Measurements from ENCODE around the gene E2F3.
"Not testable (repeated sequence)": the region's sequence is repeated elsewhere in the genome, so short reads cannot be mapped to it uniquely, and the experiment has no call there.

The E2F3 gene

DNA sequence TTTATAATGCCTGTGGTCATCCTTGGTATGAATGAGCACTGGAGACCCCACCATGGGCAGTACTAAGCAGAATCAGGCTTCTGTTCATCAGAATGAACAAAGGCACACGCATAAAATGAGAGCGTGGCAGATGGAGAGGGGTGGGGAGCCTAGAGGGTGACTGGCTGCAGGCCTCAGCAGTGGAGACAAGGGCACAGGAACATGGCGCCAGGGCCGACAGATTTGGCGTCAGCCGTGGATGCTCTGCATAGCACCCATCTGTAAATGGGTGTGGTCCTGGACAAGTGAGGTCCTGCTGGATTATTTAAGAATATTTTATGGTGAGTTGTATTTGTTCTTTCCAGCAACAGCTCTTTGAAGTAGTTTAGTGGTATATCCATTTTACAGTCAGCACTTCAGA, 33.1 kb downstream of the E2F3 start:
- DNase-seq: no peak

DNA sequence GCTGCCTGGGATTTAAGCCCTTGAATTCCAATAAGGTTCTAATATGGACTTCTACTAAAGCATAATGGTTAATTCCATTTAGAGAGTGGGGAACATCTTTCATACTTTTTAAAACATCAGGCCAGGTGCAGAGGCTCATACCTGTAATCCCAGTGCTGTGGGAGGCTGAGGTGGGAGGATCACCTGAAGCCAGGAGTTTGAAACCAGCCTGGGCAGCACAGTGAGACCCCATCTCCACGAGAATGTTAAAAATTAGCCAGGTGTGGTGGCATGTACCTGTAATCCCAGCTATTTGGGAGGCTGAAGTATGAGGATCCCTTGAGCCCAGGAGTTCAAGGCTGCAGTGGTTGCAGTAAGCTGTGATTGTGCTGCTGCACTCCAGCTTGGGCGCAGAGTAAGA, 35.0 kb downstream of the E2F3 start:
- DNase-seq: no peak

DNA sequence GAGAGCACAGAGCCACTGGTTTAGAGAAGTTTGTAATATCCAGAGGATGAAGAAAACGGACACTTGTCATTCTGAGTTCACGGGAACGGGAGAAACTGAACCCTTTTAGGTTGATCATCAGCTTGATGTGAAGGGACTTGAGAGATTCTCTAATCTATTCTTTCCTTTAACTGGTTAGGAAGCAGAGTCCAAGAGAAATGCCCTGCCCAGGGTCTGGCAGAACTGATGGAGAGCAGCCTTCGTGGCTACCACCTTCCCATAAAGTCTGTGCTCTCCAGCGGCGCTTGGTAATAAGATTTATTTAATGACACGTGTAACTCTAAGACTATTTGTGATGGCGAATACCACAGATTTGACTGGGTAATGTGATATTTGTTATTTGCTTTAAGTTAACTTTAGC, 36.0 kb downstream of the E2F3 start:
- no peak for DNase-seq

DNA sequence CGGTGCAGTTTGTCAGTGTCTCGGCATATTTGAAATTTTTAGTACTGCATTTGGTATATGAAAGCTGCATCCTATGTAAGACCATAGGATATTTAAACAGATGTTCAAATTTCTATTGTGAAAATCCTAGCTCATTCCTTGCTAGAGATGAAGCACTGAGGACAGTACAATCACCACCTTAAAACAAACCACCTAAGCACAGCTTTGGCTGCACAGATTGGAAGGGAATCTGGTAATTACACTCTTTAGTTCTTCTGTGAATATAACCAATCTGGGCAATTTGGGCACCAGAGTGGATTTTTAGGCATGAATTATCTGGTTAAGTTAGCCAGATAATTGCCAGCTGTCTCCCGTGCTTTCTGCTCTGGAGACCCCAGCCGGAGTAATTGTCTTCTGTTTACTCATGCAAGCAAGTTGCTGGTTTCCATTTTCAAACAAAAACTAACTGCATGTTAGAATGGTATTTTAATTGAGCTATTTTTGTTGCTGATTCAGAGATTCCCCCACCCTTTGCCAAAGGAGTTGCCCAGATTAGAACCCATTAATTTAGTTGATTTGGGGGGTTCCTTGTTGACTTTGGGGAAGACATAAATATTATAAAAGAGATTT, 36.9 kb downstream of the E2F3 start:
- DNase-seq: peak; percentile 70

DNA sequence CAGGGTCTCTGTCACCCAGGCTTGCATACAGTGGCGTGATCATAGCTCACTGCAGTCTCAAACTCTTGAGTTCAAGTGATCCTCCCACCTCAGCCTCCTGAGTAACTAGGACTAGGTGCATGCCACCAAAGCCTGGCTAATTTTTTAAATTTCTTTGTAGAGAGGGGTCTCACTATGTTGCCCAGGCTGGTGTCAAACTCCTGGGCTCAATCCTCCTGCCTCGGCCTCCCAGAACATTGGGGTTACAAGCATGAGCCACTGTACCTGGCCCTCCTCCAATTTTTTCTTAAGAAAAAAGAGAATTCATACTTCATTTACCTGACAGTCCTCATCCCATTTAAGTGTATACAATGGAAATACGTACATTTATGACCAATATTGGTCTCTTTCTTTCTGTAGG, 37.9 kb downstream of the E2F3 start:
- DNase-seq: no peak

DNA sequence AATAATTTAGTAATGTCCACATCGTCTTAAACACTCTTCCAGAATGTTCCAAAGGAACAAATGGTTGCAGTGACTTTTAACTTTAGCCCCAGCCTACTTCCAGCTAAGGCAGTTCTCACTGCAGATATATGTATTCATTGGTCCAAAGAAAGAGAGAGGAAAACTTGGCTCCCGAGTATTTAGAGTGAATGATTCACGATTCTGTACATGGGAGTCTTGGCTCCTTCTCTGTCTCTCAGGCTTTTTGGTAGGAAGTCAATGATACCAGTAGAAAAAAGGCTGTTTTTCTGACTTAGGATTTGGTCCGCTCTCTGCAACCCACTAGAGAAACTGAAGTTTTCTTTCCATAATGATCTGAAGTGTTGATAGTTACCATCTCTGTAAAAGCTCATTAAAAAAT, 38.6 kb downstream of the E2F3 start:
- no peak for DNase-seq

DNA sequence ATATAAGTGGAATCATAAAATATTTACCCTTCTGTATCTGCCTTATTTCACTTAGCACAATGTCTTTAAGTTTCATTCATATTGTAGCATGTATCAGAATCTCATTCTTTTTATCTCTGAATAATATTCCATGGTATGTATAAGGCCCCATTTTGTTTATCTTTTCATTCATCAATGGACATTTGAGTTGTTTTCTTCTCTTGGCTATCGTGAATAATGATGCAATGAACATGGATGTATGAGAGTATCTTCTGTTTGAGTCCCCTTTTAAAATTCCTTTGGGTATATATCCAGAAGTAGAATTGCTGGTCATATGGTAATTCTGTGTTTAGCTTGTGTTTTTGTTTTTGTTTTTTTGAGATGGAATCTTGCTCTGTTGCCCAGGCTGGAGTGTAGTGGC, 39.6 kb downstream of the E2F3 start:
- no peak for DNase-seq

DNA sequence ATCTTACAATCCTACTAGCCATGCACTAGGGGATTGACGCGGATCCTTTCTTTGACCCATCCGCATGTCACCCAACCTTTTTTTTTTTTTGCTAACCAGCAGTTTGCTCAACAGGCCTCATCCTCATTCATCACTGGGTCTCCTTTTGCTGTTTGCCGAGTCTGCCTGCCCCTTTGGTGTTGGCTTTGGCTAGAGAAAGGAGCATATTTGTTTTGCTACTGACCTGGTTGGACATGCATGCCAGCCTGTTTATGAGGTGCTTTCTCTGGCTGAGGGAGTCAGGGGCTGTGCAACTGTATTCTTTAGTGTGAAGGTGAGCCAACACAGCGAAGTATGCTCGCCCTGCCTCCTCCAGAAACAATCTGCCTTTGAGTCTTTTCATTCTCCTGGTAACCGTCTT, 40.2 kb downstream of the E2F3 start:
- no peak for DNase-seq

DNA sequence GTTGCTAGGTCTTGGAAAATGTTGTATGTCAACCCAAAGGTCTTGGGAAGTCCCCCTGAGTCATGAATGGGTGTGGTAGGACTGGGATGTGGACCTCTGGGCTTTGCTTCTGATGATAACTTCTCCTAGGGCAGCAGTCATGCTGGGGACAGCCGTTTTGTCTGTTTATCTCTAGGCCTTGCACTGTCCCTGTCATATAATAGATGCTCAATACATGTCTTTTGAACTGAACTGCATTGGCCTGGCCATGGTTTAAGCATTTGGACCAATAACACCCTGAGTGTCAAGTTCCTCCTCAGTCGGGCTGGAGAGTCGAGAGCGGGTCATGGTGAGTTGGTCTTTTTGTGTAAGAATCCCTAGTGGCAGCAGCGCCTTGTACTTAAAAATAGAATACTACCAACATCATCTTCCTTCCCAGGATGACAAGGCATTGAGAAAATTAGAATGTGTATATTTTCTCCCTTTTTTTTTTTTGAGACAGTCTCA, 43.1 kb downstream of the E2F3 start:
- no peak for DNase-seq

DNA sequence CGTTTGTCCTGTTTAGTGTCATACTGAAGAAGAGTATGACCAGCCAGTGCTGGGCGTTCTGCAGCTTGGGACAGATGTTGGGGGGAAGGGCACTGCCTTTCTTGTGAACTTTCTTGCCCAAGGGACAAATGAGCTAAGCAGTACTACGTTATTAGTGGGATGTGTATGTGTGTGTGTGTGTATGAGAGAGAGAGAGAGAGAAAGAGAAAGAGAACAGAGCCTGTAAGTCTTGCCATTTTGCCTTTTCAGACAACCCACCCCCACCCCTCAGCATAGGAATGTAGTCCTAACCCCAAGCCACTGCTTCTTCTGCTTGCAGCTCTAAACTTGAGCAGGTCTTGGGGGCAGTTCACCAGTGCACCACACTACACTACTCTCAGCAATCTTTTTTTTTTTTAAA, 45.5 kb downstream of the E2F3 start:
- DNase-seq: peak; percentile 13

DNA sequence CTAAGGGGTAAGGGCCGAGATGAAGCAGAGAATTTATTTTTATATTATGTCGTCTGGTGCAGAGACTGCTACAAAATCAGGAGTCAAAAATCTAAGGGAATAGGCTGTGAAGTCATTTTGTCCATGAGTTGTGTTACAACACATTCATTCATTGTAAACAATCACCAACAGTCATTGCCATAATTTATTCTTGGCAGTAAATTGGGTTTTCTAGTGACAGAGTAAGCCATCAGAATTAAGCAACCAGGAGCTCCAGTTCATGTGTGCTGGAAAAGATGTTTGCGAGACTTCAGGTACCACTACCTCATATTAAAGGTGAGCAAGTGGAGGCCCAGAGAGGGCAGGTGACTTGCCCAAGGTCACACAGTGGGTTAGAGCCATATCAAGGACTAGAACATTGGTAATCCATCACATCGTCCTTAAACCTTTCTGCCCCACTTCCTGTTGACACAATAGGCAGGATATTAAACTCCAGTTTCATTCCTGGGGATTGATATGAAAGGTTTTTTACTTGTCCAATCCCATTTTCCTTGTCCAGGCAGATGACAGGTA, 46.0 kb downstream of the E2F3 start:
- DNase-seq: no peak

DNA sequence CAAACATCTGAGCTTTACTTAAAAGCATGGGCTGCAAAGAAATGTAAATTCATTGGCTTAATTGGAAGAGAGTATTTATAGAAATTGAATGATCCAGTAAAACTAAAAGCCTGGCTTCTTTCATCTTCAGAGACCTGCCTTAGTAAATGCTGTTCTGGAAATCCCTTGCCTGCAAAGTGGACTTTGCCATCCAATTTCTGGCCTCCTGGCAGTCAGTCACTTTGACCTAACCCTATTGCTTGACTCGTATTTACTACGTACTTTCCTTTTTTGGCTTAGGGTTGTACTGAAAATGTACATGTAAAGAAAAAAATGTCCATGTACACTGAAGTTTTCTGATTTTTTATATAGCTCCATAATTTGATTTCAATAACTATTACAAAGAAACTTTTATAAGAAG, 47.1 kb downstream of the E2F3 start:
- DNase-seq: no peak

DNA sequence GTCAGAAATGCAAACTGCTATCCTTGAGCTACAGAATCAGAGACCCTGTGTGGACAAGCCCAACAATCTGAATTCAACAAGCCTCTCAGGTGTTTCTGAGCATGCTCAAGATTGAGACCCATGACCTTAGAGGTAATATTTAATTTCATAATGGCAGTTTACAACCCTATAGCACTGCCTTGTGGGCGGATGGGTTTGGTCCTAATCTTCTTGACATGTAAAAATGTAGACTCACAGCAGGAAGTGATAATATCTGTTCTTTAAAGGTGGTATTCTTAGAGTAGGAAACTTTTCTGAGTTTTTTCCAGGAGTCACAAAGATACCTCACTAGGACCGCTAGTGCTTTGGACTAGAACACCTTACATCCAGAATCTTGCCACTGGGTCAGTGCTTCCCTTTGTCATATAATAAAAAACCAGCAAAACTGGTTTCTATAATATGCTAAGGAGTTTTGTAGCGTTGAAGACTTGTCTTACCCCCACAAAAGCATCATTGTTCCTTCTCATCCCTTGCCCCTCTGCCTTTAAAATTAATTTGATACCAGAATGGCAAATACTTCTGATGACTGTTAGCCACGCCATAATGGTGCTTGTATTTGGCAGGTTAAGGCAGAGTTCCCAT, 52.6 kb downstream of the E2F3 start:
- no peak for DNase-seq

DNA sequence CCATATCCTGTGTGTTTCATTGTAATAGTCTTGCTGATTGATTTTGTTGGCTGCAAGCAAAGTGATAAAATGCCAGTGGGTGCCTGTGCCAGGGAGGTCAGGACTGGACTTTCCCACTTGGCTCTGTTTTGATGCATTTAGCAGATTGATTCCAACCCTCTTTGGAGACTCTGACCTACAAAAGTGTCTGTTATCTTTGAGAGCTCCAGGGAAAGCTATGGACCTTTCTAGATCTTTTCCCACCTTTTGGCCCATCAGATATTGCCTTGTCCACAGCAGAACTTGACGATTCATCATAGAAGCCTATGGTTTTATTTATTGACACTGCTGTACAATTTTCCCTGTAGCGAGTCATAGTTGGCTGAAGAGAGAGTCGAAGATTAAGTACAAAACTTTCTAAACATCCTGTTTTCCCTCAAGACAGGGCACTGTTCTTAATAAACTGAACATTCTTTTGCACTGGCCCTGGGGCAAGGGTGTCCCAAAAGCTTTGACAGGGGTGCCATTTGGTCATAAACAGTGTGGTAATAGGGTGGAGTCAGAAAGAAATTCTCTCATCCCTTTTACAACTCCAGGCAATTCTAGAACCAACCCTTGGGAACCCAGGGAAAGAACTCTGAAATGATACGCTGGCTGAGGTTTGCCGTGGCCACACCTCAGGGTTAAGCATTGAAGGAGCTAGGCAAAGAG, 53.7 kb downstream of the E2F3 start:
- DNase-seq: no peak

DNA sequence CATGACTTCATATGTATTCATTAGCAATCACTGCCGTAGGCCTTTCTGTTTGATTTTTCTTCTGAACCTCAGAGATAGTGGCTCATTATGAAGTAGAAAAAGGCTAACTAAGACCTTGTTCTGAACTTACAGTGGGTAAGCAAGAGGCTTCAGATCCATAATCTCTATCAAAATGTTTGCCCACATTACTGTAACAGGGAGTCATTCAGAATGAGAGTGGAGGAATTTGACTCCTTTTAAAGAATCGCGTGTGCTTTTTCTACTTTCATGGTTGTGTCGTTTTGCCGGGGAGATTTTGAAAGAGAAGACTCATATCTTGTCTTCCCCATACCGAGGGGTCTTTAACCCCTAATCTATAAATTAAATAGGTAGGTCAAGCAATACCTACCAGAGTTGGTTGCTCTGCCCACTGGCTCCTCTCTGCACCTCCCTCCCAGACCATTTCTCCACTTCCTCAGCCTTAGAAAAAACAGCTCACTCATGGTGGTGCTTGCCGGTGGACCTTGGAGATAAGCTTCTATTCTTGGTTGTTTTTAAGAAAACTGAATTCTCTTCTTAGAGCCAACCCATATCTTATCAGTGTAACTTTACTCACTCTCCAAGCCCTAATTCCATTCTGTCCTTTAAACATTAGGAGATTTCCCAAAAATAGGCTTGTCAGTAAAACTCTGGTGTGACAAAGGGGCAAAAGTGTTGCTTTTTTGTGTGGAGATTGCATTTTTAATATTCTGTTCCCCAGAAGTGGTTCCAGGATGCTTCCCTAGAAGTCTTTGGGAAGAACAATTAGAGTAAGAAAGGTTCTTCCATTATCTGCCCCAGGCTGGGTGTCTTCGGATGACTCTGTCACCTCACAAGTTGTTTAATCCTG, 56.6 kb downstream of the E2F3 start:
- DNase-seq: no peak

DNA sequence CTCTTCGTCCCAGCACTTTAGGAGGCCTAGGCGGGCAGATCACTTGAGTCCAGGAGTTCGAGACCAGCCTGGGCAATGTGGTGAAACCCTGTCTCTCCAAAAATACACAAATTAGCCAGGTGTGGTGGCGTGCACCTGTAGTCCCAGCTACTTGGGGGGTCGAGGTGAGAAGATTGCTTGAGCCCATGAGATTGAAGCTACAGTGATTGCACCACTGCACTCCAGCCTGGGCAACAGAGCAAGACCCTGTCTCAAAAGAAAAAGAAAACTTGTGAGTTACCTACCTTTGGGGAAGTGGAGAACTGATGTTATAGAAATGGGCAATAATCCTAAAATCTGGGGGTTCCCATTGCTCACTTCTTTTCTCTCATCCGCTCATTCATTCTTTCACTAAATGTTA, 58.0 kb downstream of the E2F3 start:
- no peak for DNase-seq

DNA sequence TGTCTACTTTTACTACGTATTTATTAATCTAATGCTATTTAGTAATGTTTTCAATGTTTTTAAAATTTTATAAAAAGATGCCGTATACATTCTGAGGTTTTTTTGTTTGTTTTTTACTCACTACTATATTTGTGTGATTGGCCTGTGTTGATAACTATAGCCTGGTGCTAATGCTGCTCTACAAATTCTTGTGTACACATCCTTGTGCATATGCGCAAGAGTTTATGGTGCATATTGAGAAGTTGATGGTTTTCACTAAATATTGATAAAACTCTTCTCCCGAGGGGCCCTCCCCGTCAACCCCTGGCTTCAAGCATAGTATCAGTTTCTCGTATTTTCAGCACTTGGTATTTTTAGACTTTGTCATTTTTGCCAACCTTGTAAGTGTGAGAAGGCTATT, 59.9 kb downstream of the E2F3 start:
- no peak for DNase-seq

DNA sequence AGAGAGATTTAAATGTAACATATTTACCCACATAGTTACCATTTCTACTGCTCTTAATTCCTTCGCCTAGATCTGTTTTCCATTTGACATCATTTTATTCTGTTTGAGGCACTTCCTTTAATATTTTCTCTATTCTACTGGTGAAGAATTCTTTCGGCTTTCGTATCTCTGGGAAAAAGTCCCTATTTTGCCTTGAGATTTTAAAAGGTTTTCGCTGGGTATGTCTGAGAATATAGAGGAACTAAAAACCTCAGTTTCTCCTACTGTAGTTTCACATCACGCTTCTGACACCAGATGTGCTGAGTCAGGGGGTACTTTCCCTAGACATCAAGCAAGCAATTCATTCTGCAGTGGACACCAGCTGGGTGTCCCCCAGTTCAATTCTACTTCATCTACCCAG, 61.7 kb downstream of the E2F3 start:
- DNase-seq: no peak

DNA sequence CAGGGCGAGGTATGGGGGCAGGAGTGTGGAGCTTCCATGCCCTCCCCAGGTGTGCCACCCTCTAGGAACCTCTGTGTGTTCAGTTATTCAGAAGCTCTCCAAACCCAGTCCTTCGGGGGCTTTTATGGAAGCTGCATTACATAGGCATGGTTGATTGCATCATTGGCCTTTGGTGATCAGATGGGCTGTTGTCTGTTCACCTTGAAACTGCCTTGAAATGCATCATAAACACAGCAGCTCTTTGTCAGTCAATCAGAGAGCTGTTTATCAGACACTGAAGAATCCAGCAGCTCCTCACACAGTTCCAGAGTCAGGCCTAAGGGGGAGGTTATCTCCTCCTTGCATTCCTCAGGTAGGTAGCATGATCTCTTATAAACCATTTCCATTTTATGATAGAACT, 62.4 kb downstream of the E2F3 start:
- peak; percentile 5 for DNase-seq

DNA sequence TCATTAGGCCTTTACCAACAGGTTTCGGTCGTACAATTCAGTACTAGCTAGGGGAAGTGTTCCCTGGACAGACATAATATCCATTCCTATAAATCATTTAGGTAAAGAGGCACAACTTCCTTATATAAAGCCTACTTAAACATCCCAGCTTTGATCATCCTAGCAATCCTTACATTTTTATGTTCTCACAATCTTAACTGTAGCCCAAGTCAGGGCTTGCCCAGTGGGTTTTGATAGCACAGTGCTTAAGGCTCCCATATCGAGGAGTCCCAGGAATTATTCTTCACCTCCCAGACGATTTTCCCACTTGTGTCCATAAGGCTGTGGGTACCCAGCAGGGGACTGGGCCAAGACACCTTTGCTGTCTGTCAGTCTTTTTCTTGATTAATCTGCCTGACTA, 63.2 kb downstream of the E2F3 start:
- no peak for DNase-seq

DNA sequence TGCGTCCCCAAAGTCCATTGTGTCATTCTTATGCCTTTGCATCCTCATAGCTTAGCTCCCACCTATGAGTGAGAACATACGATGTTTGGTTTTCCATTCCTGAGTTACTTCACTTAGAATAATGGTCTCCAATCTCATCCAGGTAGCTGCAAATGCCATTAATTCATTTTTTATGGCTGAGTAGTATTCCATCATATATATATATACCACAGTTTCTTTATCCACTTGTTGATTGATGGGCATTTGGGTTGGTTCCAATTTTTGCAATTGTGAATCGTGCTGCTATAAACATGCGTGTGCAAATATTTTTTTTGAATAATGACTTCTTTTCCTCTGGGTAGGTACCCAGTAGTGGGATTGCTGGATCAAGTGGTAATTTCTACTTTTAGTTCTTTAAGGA, 63.9 kb downstream of the E2F3 start:
- DNase-seq: not testable (repeated sequence)

DNA sequence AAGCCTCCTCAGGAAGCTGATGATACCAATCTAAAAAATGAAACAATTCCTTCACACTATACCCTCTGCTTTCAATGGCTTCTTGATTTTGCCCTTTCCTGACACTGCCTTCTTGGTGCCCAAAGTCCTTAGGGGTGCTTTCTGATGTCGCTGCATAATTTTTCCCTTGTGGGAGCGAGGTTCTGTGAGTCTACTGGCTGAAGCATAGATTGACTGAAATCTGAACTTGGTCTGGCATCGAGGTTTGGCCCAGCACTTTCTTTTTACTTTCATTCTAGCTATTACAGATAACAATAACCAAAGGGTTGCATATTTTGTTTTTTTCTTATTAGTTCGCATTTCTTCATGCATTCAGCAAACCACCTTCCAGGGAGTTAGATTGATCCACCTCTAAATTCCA, 65.8 kb downstream of the E2F3 start:
- no peak for DNase-seq

DNA sequence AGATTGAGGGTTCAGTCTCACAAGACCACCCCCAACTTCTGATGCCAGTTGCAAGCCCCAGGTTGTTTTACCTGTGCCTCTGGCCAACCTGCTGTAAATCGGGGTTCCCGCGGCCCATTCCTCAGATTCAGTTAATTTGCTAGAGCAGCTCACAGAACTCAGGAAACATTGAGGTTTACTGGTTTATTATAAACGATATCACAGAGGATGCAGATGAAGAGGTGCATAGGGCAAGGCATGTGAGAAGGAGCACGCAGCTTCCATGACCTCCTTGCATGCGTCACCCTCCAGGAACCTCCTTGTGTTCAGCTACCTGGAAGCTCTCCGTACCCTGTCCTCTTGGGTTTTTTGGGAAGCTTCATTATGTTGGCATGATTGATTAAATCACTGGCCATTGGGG, 66.5 kb downstream of the E2F3 start:
- no peak for DNase-seq

Data from eye (tissue), 1 donor.